ENCODE data around the gene TNP2.

Gene TNP2

DNA sequence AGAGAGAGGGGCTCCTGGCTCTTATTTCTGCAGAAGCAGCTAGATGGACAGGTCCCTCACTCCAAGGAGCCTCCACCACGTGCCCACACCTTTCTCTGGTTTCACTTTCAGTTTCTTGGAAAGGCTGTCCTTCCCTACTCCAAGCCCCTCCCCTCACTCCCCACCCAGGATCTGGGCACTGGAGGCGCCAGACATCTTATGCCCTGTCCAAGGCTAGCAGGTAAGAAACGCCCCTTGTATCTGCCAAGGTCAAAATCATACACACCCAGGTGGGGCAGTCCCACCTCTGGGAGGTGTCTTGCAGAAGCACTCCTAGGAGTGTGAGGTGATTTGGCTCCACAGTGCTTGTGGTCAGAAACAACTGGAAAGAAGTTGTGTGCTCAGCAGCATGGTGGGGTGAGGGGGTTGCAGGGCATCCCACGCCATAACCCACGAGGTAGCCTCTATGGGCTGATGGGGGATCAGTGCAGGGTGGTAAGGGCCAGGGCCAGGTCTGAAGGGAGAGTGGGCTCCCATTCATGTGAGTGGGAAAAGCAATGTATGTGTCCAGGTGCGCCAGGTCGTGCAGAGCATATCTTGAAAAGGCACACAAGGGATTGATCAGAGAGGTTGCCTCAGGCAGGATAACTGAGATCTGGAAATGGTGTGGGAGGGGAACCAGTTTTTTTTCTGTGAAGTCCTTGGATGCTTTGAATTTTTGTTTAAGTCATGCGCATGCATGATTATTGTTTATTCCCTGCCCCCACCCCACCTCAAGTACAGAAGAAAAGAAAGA is 43.8 kb upstream of the TNP2 start:
- TF ChIP-seq, protein P1, sequence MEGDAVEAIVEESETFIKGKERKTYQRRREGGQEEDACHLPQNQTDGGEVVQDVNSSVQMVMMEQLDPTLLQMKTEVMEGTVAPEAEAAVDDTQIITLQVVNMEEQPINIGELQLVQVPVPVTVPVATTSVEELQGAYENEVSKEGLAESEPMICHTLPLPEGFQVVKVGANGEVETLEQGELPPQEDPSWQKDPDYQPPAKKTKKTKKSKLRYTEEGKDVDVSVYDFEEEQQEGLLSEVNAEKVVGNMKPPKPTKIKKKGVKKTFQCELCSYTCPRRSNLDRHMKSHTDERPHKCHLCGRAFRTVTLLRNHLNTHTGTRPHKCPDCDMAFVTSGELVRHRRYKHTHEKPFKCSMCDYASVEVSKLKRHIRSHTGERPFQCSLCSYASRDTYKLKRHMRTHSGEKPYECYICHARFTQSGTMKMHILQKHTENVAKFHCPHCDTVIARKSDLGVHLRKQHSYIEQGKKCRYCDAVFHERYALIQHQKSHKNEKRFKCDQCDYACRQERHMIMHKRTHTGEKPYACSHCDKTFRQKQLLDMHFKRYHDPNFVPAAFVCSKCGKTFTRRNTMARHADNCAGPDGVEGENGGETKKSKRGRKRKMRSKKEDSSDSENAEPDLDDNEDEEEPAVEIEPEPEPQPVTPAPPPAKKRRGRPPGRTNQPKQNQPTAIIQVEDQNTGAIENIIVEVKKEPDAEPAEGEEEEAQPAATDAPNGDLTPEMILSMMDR (IDR thresholded peaks at IDR 0.05; ENCODE audit: low read depth, low read length), result no peak
- H3K4me3 ChIP-seq (replicated peaks in 1 of 2; ENCODE audit: low read depth in 2 of 2, low read length in 2 of 2), result no peak overlapping the region
- peak; percentile 42 to 55 for DNase-seq (ENCODE audit: low read depth in 2 of 2)

DNA sequence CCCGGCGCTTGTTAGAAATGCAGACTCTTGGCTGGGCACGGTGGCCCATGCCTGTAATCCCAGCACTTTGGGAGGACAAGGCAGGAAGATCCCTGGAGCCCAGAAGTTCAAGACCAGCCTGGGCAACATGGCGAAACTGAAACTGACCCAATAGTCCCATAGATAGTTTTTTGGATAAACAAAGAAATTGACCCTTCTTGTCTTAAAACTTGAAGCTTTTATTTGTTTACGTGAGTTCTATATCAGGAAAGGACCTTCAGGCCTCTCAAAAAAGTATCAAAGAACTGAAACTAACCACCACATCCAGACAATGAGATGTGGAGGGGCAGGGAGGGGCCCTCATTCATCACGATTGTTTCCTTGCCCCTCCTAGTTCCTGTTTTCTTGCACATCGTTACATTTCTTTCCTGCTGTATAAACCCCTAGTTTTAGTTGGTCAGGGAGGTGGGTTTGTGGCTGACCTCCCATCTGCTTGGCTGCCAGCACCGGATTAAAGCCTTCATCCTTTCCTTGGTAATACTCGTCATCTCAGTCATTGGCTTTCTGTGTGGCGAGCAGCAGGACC is 42.0 kb upstream of the TNP2 start:
- no peak overlapping the region for H3K4me3 ChIP-seq (replicated peaks in 1 of 2; ENCODE audit: low read depth in 2 of 2, low read length in 2 of 2)
- TF ChIP-seq, protein P1 (IDR thresholded peaks at IDR 0.05; ENCODE audit: low read depth, low read length), result no peak
- no peak for DNase-seq (ENCODE audit: low read depth in 2 of 2)

DNA sequence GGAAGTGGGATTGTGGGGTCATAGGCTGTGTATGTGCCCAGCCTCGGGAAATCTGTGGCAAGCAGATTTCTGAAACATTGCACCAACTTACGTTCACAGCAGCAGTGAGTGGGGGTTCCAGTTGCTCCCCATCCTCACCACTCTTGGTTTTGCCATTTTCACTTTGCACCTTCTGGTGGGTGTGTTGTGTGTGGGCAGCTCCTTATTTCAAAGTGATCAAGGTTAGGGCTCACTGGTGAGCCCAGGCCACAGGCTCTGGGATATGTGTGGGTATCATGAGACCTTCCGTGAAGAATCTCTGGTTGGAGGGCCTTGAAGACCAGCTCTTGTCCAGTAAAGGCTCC is 41.5 kb upstream of the TNP2 start:
- DNase-seq (ENCODE audit: low read depth in 2 of 2), result no peak
- TF ChIP-seq, protein P1 (IDR thresholded peaks at IDR 0.05; ENCODE audit: low read depth, low read length), result no peak
- H3K4me3 ChIP-seq (replicated peaks in 1 of 2; ENCODE audit: low read depth in 2 of 2, low read length in 2 of 2), result no peak overlapping the region

DNA sequence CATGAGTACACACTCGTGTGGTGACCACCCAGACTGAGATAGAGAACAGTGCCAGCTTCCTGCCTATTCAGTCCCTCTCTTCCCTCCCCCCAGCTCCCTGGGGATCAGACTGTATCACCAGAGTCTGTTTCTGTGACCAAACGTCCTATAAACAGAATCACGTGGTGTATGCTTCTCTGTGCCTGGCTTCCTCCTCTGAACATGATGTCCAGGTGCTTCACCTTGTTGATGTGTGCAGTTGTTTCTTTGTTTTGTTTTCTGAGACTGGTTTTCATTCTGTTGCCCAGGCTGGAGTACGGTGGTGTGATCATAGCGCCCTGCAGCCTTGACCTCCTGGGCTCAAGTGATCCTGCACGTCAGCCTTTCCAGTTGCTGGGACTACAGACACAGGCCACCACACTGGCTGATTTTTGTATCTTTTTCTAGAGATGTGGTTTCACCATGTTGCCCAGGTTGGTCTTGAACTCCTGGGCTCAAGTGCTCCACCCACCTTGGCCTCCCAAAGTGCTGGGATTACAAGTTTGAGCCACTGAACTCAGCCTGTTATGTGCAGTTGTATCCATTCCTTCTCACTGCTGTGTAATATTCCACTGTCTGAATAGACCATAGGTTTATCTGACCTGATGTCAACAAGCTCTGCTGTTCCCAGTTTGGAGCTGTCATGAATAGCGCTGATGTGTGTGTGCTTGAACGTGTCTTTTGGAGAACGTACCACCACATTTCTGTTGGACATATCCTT is 40.9 kb upstream of the TNP2 start:
- H3K4me3 ChIP-seq (replicated peaks in 1 of 2; ENCODE audit: low read depth in 2 of 2, low read length in 2 of 2), result no peak overlapping the region
- DNase-seq (ENCODE audit: low read depth in 2 of 2), result no peak

DNA sequence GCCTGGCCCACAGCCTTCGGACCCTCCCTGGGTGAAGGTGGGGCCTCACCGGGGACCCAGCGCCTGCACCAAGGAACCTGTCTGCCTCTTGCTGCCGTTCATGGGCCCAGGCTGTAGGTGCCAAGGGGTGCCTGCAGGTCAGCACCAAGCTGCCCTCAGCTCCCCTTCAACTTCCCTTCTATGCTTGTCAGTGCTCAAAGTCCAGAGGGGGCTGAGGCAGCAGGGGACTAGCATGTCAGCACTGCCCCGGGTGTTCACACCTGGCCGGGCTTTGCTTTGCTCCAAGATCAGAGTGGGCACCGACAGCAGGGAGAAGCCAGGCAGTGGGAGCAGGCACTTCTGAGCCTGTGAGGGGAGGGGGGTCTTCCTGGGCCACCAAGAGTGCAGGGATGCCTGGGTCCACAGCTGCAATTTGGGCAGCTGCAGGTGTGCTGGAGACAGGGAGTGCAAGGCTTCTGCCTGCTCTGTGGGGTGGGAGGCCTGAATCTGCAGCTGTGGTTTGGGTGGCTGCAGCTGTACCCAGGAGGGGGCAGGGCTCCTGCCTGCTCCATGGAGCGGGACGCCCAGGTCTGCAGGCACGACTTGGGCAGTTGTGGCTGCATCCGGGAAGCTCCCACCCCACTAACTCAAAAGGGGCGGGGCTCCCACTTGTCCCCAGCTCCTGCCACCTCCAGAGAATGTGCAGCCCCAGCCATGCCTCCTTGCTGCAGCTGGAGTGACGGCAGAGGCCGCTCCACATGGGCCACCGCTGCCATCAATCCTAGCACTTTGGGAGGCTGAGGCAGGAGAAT is 39.6 kb upstream of the TNP2 start:
- H3K4me3 ChIP-seq (replicated peaks in 1 of 2; ENCODE audit: low read depth in 2 of 2, low read length in 2 of 2), result no peak overlapping the region
- TF ChIP-seq, protein P1 (IDR thresholded peaks at IDR 0.05; ENCODE audit: low read depth, low read length), result no peak
- no peak for DNase-seq (ENCODE audit: low read depth in 2 of 2)

More for the DNA sequence above, 40.9 kb upstream of the TNP2 start:
- TF ChIP-seq, protein P1 (IDR thresholded peaks at IDR 0.05; ENCODE audit: low read depth, low read length), result no peak

DNA sequence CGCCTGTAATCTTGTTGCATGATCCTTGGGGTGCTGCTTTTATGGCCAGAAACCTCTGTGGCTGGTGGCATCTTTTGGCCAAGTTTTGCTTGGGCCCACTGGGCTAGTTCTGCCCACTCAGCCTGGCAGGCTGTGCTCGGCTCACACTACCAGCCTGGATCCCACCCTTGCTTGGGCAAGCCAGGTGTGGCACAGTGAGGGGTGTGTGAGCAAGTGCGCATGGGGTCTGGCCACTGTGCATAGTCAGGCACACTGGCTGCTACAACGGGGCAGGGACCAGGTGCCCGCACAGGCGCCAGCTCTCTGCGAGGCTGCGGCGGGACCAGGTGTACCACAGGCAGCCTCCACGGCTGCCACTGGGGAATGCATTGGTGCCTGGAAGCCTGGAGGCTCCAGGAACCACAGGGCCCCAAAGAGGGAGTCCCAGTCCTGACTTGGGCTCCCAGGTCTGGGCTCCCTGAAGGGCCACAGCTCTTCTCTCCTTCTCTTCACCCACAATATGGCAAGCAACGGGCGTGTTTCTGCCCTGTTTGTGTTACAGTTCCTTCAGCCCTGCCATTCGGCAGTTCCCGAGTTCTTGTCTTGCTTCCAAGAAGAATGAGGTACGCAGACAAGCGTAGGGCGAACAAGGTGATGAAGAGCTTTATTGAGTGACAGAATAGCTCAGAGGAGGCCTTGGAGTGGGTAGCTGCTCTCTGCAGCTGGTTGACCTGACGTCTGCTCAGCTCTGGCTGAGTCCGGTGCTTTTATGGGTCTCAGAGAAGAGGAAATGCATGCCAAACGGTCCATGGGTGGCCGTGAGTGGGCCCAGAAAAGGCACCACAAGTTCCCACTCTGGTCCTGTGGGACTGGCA is 38.7 kb upstream of the TNP2 start:
- no peak overlapping the region for H3K4me3 ChIP-seq (replicated peaks in 1 of 2; ENCODE audit: low read depth in 2 of 2, low read length in 2 of 2)
- no peak for DNase-seq (ENCODE audit: low read depth in 2 of 2)
- TF ChIP-seq, protein P1 (IDR thresholded peaks at IDR 0.05; ENCODE audit: low read depth, low read length), result no peak

All from cardiac fibroblast (primary cell).